Measurements from ENCODE around the gene MAPRE2. TPM values are rescaled to one million over a fixed set of nuclear protein-coding genes. Genes with fewer than 3 reads are reported as not detected.

MAPRE2 gene
- total and polyA plus RNA-seq, 5 donors = 52.8 to 108 (median 89.8) TPM

DNA sequence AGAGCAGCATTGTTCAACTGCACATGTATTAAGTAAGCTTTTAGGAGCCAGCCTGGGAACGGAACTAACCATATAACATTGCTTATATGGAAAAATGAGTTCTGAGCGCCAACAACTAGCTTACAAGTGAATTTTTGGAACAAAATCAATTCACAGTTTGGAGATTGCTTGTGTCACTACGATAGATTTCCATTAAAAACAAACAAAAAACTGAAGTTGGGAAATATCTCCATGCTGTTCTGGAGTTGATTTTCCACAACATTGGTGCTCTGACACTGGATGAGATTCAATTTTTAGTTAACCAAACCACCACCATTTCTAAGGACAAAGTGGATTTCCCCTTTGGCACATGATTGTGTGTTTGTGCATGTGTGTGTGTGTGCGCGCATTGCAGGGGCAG is 142.7 kb downstream of the MAPRE2 start:
- ATAC-seq (no peak), DNase-seq (no peak)
- intact Hi-C loops (cut with DNase I) = no loop called here
- Histone ChIP-seq H3K4me1 (ENCODE audit: control insufficient read depth, insufficient read depth, low read length) (no peaks in the 10 kb centered on the region), H3K9me3 (ENCODE audit: control insufficient read depth, low read length) (no peaks in the 10 kb centered on the region), H3K27ac (ENCODE audit: low read length) (no peak overlapping the region), H3K27me3 (ENCODE audit: control insufficient read depth, insufficient read depth) (no peaks in the 10 kb centered on the region), H3K4me3 (ENCODE audit: low read length) (no peak overlapping the region)
- 79% methylated on average over 5 of the region's 5 CpGs for WGBS

- Histone ChIP-seq H3K27me3 (ENCODE audit: control insufficient read depth, insufficient read depth) (no peaks in the 10 kb centered on the region), H3K9me3 (ENCODE audit: control insufficient read depth, low read length) (no peaks in the 10 kb centered on the region), H3K4me1 (ENCODE audit: control insufficient read depth, insufficient read depth, low read length) (no peaks in the 10 kb centered on the region), H3K27ac (ENCODE audit: low read length) (no peak overlapping the region), H3K4me3 (ENCODE audit: low read length) (no peak overlapping the region)
- DNase-seq (no peak), ATAC-seq (no peak)
- intact Hi-C loops (cut with DNase I) = no loop called here
- WGBS = 90% methylated on average over 2 of the region's 2 CpGs
Measured at GRCh38 chr18:35185771-35186170, 144.6 kb downstream of the MAPRE2 start.

DNA sequence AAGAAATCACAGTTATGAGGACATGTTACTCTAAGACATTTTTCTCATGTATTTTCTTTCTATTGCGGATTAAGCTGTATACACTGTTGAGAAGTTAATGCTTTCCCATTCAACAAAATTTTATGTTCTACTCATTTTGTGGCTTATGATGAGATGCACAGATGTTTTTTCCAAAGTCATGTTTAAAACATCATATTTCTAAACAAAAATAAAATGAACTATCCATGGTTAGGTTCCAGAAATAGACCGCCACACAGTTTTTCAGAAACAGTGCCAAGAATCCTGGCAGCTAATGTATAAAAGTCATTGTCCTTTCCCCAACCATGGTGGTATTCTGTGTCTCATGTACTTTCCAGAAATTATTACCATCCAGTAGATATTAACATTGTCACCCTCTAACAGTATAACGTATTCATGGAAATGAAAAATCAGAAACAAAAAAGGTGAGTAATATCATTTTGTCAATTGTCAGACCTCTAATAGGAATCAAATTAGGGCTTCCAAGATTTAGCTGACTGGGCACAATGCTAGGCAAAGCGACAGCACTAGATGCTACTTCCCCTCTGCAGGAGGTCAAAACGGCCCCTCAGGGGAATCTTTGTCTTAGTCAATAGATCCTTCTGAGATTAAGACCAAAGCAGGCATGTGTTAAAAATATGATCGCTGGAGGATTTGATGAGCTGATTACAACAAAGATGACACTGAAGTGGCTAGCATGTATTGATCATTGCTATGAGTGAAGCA is 145.2 kb downstream of the MAPRE2 start:
- Histone ChIP-seq H3K4me1 (ENCODE audit: control insufficient read depth, insufficient read depth, low read length) (no peaks in the 10 kb centered on the region), H3K27me3 (ENCODE audit: control insufficient read depth, insufficient read depth) (no peaks in the 10 kb centered on the region), H3K4me3 (ENCODE audit: low read length) (no peak overlapping the region), H3K9me3 (ENCODE audit: control insufficient read depth, low read length) (no peaks in the 10 kb centered on the region), H3K27ac (ENCODE audit: low read length) (no peak overlapping the region)
- no peak for DNase-seq
- WGBS = 73% methylated on average over 6 of the region's 6 CpGs
- ATAC-seq = no peak
- intact Hi-C loops (cut with DNase I) = no loop called here

- DNase-seq = no peak
- H3K9me3 ChIP-seq (ENCODE audit: control insufficient read depth, low read length) = no peaks in the 10 kb centered on the region
- H3K4me1 ChIP-seq (ENCODE audit: control insufficient read depth, insufficient read depth, low read length) = no peaks in the 10 kb centered on the region
- intact Hi-C loops (cut with DNase I) = no loop called here
- ATAC-seq = no peak
- no peaks in the 10 kb centered on the region for H3K27me3 ChIP-seq (ENCODE audit: control insufficient read depth, insufficient read depth)
- H3K27ac ChIP-seq (ENCODE audit: low read length) = no peak overlapping the region
- WGBS = 70% methylated on average over 1 of the region's 1 CpG
- no peak overlapping the region for H3K4me3 ChIP-seq (ENCODE audit: low read length)
Measured at GRCh38 chr18:35189510-35189909, 148.3 kb downstream of the MAPRE2 start.

GRCh38 chr18:35190948-35191697 is 149.9 kb downstream of the MAPRE2 start:
- H3K27me3 ChIP-seq (ENCODE audit: control insufficient read depth, insufficient read depth) = no peaks in the 10 kb centered on the region
- no peaks in the 10 kb centered on the region for H3K4me1 ChIP-seq (ENCODE audit: control insufficient read depth, insufficient read depth, low read length)
- no peak overlapping the region for H3K4me3 ChIP-seq (ENCODE audit: low read length)
- no peak for DNase-seq
- WGBS = 71% methylated on average over 4 of the region's 4 CpGs
- intact Hi-C loops (cut with DNase I) = no loop called here
- no peak overlapping the region for H3K27ac ChIP-seq (ENCODE audit: low read length)
- no peaks in the 10 kb centered on the region for H3K9me3 ChIP-seq (ENCODE audit: control insufficient read depth, low read length)
- no peak for ATAC-seq

DNA sequence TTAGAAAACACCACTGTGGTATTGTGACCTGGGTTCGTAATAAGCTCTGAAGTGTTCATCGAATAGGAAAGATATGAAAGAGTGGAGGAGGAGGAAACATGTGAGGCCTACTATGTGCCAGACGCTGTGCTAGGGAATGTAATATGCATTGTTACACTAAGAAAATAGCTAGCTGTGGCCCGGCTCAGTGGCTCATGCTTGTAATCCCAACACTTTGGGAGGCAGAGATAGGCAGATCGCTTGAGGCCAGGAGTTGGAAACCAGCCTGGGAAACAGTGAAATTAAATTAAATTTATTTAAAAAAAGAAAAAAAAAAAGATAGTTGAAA is 150.4 kb downstream of the MAPRE2 start:
- DNase-seq (no peak), ATAC-seq (no peak)
- no peak overlapping the region for H3K4me3 ChIP-seq (ENCODE audit: low read length)
- WGBS = 73% methylated on average over 5 of the region's 5 CpGs
- intact Hi-C loops (cut with DNase I) = no loop called here
- H3K27ac ChIP-seq (ENCODE audit: low read length) = no peak overlapping the region
- no peaks in the 10 kb centered on the region for H3K4me1 ChIP-seq (ENCODE audit: control insufficient read depth, insufficient read depth, low read length)
- no peaks in the 10 kb centered on the region for H3K27me3 ChIP-seq (ENCODE audit: control insufficient read depth, insufficient read depth)
- no peaks in the 10 kb centered on the region for H3K9me3 ChIP-seq (ENCODE audit: control insufficient read depth, low read length)

DNA sequence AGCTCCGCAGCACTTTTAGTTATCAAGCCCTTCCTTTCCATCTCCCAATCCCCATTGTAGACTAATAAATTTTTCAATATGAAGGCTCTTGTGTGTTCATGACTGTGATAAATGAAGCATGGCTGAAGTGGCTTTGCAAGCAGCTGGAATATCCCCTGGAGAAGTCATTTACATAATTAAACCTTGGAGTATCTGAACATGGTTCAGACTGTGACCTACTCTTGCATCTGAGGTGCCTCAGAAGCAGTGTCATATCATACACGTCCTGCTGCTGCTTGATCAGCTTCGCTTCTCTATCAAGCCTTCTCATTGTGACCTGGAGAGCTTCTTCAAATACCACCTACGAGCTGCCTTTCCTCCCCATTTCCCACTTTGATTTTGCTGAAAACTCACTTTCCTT is 151.2 kb downstream of the MAPRE2 start:
- no peak for ATAC-seq
- intact Hi-C loops (cut with DNase I) = no loop called here

More for the DNA sequence above, 151.2 kb downstream of the MAPRE2 start:
- no peaks in the 10 kb centered on the region for H3K4me1 ChIP-seq (ENCODE audit: control insufficient read depth, insufficient read depth, low read length)
- no peaks in the 10 kb centered on the region for H3K9me3 ChIP-seq (ENCODE audit: control insufficient read depth, low read length)
- DNase-seq = no peak
- no peak overlapping the region for H3K4me3 ChIP-seq (ENCODE audit: low read length)
- no peaks in the 10 kb centered on the region for H3K27me3 ChIP-seq (ENCODE audit: control insufficient read depth, insufficient read depth)
- no peak overlapping the region for H3K27ac ChIP-seq (ENCODE audit: low read length)
- 90% methylated on average over 4 of the region's 4 CpGs for WGBS

Other genes starting within 250 kb of the MAPRE2 start
- 10 to 100 TPM; 18.6 to 21.8 (median 19.4) TPM for gene ZNF397, start 199.6 kb downstream of the MAPRE2 start, total RNA-seq
- gene ZNF397, start 199.6 kb downstream of the MAPRE2 start, polyA plus RNA-seq = 12.5 TPM
- gene ZSCAN30, start 248.8 kb downstream of the MAPRE2 start, total RNA-seq = 10 to 100 TPM; 17.6 to 30.9 (median 20.4) TPM
- 16.9 TPM for gene ZSCAN30, start 248.8 kb downstream of the MAPRE2 start, polyA plus RNA-seq

Data from right cardiac atrium (tissue), 5 donors.